Neural progenitor cell (in vitro differentiated cells): ENCODE data around the gene GNG12. TPM values are rescaled to one million over a fixed set of nuclear protein-coding genes. Genes with fewer than 3 reads are reported as not detected.

Experiments used
- DNase-seq: peaks from one replicate; pipeline ENCODE4 v3.0.0-alpha.2; 2016; ENCODE audit warnings: low spot score
- H2AFZ ChIP-seq: fragments of 200-600 bp; sonication (generic); replicated peaks from 2 replicates; pipeline ENCODE4 v1.6.1; 2016; ENCODE audit warnings: antibody characterized with exemption
- H3F3A ChIP-seq: fragments of 200-600 bp; sonication (generic); 2 replicates; pipeline ENCODE4 v1.6.1; 2016; ENCODE audit warnings: antibody characterized with exemption, low read depth
- H3K27ac ChIP-seq: fragments of 200-600 bp; sonication (generic); 2 replicates; pipeline ENCODE4 v1.5.1; 2016; ENCODE audit warnings: mild to moderate bottlenecking
- H3K27me3 ChIP-seq: fragments of 200-600 bp; sonication (generic); 2 replicates; pipeline ENCODE4 v1.6.1; 2016; ENCODE audit warnings: mild to moderate bottlenecking, moderate library complexity
- H3K36me3 ChIP-seq: fragments of 200-600 bp; sonication (generic); 2 replicates; pipeline ENCODE4 v1.5.1; 2016
- H3K4me1 ChIP-seq: fragments of 200-600 bp; sonication (generic); 2 replicates; pipeline ENCODE4 v1.6.1; 2016; ENCODE audit warnings: mixed run types
- H3K4me2 ChIP-seq: fragments of 200-600 bp; sonication (generic); 2 replicates; pipeline ENCODE4 v1.6.1; 2016
- H3K4me3 ChIP-seq: fragments of 200-600 bp; sonication (generic); 2 replicates; pipeline ENCODE4 v1.5.1; 2016
- H3K79me2 ChIP-seq: fragments of 200-600 bp; sonication (generic); 2 replicates; pipeline ENCODE4 v1.6.1; 2016; ENCODE audit warnings: low read depth
- H3K9ac ChIP-seq: fragments of 200-600 bp; sonication (generic); 2 replicates; pipeline ENCODE4 v1.6.1; 2016
- H3K9me3 ChIP-seq: fragments of 200-600 bp; sonication (generic); 2 replicates; pipeline ENCODE4 v1.5.1; 2016; ENCODE audit warnings: low read depth
- H4K20me1 ChIP-seq: fragments of 200-600 bp; sonication (generic); 2 replicates; pipeline ENCODE4 v1.6.1; 2016; ENCODE audit warnings: low read depth
- H3K27ac Mint-ChIP-seq: 3 replicates; pipeline ENCODE4 v1.8.0; 2021; ENCODE audit warnings: mixed read lengths
- H3K27me3 Mint-ChIP-seq: 2 replicates; pipeline ENCODE4 v1.8.0; 2022; ENCODE audit warnings: low read depth, mild to moderate bottlenecking, inconsistent platforms, moderate library complexity, mixed read lengths; ENCODE audit not compliant: insufficient read depth
- H3K36me3 Mint-ChIP-seq: 3 replicates; pipeline ENCODE4 v1.8.0; 2021; ENCODE audit warnings: mixed read lengths
- H3K4me1 Mint-ChIP-seq: 3 replicates; pipeline ENCODE4 v1.8.0; 2021; ENCODE audit warnings: mixed read lengths
- H3K4me3 Mint-ChIP-seq: 3 replicates; pipeline ENCODE4 v1.8.0; 2021; ENCODE audit warnings: mild to moderate bottlenecking, moderate library complexity, mixed read lengths
- H3K9me3 Mint-ChIP-seq: 3 replicates; pipeline ENCODE4 v1.8.0; 2020; ENCODE audit warnings: mixed read lengths
- EZH2 ChIP-seq: fragments of 200-600 bp; sonication (generic); IDR thresholded peaks from 2 replicates; pipeline ENCODE4 v1.6.1; 2017; ENCODE audit warnings: antibody characterized with exemption, mild to moderate bottlenecking, moderate library complexity
- EZH2phosphoT487 ChIP-seq: fragments of 200-600 bp; sonication (generic); IDR thresholded peaks from 2 replicates; pipeline ENCODE4 v1.6.1; 2017; ENCODE audit warnings: antibody characterized with exemption
- total RNA-seq: library from RNA; depleted of rRNA; stranded (reverse); fragments of >200 nt; gene quantifications from 2 replicates; pipeline ENCODE4 v1.2.3, GENCODE V29; 2015; ENCODE audit warnings: low replicate concordance
- TF ChIP-seq, protein P1 (sequence below): fragments of 200-600 bp; sonication (generic); IDR thresholded peaks from 2 replicates; pipeline ENCODE4 v1.5.1; 2017; ENCODE audit warnings: antibody characterized with exemption, mild to moderate bottlenecking

Gene GNG12
- total RNA-seq, 1 donor from 2014 or later, result 44.5 TPM

DNA sequence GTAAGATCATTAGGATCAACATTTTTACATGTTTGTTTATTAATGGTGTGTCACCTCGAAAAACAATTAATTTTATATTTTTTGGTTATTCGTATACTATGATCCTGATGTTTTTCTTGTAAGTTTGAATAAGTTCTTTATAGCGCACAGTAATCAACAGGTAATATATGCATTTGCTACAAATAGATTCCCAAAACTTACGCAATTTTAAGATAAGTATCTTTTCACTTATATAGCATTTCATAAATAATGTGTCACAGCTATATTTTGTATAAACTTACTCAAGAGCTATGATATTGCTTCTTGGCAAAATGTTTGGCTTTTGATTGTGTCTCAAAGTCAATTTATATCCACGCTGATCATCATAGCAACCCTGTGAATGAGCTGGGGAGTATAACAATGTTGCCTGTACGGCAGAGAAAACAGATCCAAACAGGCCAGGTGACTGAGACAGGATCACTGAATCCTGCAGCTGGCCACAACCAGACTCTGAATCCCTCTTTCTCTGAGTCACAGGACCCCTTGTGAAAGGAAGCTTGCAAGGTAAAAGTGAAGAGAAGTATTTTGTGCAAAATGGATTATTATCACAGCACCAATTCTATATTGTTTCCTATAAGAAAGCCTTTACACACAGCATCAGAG lies 48.6 kb downstream of the GNG12 start:
- TF ChIP-seq, protein P1, sequence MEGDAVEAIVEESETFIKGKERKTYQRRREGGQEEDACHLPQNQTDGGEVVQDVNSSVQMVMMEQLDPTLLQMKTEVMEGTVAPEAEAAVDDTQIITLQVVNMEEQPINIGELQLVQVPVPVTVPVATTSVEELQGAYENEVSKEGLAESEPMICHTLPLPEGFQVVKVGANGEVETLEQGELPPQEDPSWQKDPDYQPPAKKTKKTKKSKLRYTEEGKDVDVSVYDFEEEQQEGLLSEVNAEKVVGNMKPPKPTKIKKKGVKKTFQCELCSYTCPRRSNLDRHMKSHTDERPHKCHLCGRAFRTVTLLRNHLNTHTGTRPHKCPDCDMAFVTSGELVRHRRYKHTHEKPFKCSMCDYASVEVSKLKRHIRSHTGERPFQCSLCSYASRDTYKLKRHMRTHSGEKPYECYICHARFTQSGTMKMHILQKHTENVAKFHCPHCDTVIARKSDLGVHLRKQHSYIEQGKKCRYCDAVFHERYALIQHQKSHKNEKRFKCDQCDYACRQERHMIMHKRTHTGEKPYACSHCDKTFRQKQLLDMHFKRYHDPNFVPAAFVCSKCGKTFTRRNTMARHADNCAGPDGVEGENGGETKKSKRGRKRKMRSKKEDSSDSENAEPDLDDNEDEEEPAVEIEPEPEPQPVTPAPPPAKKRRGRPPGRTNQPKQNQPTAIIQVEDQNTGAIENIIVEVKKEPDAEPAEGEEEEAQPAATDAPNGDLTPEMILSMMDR, result no peak
- no peak for TF ChIP-seq EZH2phosphoT487
- TF ChIP-seq EZH2, result no peak
- no peak overlapping the region for H3K4me2 ChIP-seq
- peaks cover 9% of the 10 kb centered on the region for H4K20me1 ChIP-seq
- peak overlapping the region; percentile 65 for H3K27ac Mint-ChIP-seq
- peaks cover 5% of the 10 kb centered on the region for H3K9me3 Mint-ChIP-seq
- no peaks in the 10 kb centered on the region for H3K36me3 Mint-ChIP-seq
- no peaks in the 10 kb centered on the region for H3K9me3 ChIP-seq
- no peaks in the 10 kb centered on the region for H3K27me3 Mint-ChIP-seq
- H2AFZ ChIP-seq, result no peak overlapping the region
- no peak overlapping the region for H3K4me3 Mint-ChIP-seq
- peaks cover 5% of the 10 kb centered on the region for H3K4me1 Mint-ChIP-seq
- H3K79me2 ChIP-seq, result no peaks in the 10 kb centered on the region
- H3K9ac ChIP-seq, result no peak overlapping the region
- H3K4me1 ChIP-seq, result peaks cover 9% of the 10 kb centered on the region
- H3K4me3 ChIP-seq, result no peak overlapping the region
- H3K36me3 ChIP-seq, result no peaks in the 10 kb centered on the region
- DNase-seq, result no peak
- peaks cover 5% of the 10 kb centered on the region for H3F3A ChIP-seq
- H3K27ac ChIP-seq, result no peak overlapping the region
- H3K27me3 ChIP-seq, result no peaks in the 10 kb centered on the region

DNA sequence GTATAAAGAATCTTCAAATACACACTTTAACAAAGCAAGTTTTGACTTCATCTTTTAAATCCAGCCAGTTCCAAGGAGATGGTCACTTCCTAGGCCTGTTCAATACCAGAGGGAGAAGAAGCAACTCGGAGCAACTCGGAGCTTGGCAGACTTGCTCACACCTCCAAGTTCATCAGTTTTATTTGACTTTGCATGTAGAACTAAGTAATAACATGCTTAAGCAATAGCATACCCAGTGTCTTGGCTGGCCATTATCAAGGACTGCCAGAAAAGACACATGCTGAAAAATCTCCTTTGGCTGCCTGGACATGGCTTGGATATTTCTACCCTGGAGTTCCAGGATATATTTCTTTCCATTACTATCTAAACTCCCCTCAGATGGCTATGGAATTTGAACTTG lies 52.6 kb downstream of the GNG12 start:
- TF ChIP-seq EZH2 (no peak), EZH2phosphoT487 (no peak)
- TF ChIP-seq, protein P1, result no peak
- no peak overlapping the region for H3K4me3 ChIP-seq
- no peaks in the 10 kb centered on the region for H3K27me3 ChIP-seq
- no peak overlapping the region for H3K9ac ChIP-seq
- Mint-ChIP-seq H3K4me1 (no peaks in the 10 kb centered on the region), H3K9me3 (peaks cover 5% of the 10 kb centered on the region), H3K27me3 (no peaks in the 10 kb centered on the region), H3K27ac (no peak overlapping the region), H3K4me3 (no peak overlapping the region), H3K36me3 (peaks cover 7% of the 10 kb centered on the region)
- H3K4me2 ChIP-seq, result no peak overlapping the region
- no peak overlapping the region for H3K27ac ChIP-seq
- H3K9me3 ChIP-seq, result no peaks in the 10 kb centered on the region
- H2AFZ ChIP-seq, result no peak overlapping the region
- no peaks in the 10 kb centered on the region for H3K36me3 ChIP-seq
- no peaks in the 10 kb centered on the region for H4K20me1 ChIP-seq
- H3F3A ChIP-seq, result no peaks in the 10 kb centered on the region
- peaks cover 3% of the 10 kb centered on the region for H3K79me2 ChIP-seq
- DNase-seq, result no peak
- no peaks in the 10 kb centered on the region for H3K4me1 ChIP-seq

DNA sequence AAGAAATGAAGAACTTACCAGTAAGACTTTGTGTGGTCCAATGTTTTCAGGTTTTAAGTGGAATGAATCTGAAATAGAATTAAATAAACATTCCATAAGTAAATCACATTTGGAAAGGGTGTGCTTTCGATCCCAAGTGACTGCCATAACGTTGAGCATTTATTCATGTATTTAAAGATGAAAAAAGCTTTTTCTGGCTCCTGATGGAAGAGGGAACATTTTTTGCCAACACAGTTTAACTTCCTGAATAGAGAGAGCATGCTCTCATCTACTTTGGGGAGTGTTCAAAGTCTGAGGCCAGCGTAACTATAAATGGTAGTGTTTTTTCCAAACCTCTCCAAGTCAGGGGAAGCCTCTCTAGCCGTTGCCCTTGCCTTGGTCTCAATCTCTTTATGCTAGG lies 55.8 kb downstream of the GNG12 start:
- H3K4me1 Mint-ChIP-seq, result no peaks in the 10 kb centered on the region
- H3K27me3 Mint-ChIP-seq, result no peaks in the 10 kb centered on the region
- H3K9me3 Mint-ChIP-seq, result peaks cover 1% of the 10 kb centered on the region
- TF ChIP-seq, protein P1, result no peak
- TF ChIP-seq EZH2phosphoT487 (no peak), EZH2 (no peak)
- H3K9me3 ChIP-seq, result no peaks in the 10 kb centered on the region
- peaks cover 18% of the 10 kb centered on the region for H3K36me3 Mint-ChIP-seq
- H3K9ac ChIP-seq, result no peak overlapping the region
- H3K4me3 ChIP-seq, result no peak overlapping the region
- DNase-seq, result no peak
- peaks cover 3% of the 10 kb centered on the region for H3K79me2 ChIP-seq
- no peaks in the 10 kb centered on the region for H3F3A ChIP-seq
- H4K20me1 ChIP-seq, result no peaks in the 10 kb centered on the region
- no peaks in the 10 kb centered on the region for H3K36me3 ChIP-seq
- no peak overlapping the region for H3K4me2 ChIP-seq
- H3K27ac Mint-ChIP-seq, result no peak overlapping the region
- no peak overlapping the region for H2AFZ ChIP-seq
- H3K4me1 ChIP-seq, result no peaks in the 10 kb centered on the region
- H3K27me3 ChIP-seq, result no peaks in the 10 kb centered on the region
- H3K27ac ChIP-seq, result no peak overlapping the region
- H3K4me3 Mint-ChIP-seq, result no peak overlapping the region
